ENCODE data around the gene ZMIZ1.

ZMIZ1 gene

DNA sequence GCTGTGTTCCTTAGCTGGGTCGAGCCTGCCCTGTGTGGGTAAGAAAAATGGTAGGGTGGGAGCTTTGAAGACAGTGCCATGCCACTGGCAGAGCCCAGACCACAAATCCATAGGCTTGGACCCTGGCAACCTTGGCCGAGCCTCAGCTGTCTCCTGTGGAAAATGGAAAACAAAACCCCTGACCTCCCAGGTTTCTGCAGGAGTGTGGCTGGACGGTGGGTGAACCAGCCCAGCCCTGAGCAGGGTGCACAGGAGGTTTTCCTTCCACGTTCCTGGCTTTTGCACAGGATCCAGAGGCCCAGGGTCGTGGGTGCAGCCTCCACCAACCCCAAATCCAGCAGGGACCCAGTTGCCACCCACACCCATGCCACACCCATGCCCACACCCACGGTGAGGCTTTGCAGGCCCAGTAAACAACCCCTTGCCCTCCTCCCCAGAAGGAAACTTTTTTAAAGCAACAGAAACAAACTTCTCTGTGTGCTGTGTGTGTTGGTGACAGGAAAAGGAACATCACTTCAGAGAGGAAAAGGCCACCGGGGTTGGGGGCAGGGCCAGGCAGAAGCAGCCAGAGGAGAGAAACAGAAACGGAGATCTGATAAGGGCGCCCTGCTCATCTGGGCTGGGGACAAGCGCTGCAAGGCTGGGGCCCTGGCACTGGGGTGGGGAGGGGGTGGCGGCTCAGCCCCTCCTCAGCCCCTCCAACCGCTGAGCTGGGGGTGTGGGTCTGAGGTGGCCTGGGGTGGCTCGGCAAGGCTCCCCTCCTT, 20.7 kb upstream of the ZMIZ1 start:
- no peak for DNase-seq (ENCODE audit: low read depth in 2 of 2)
- TF ChIP-seq, protein P1, sequence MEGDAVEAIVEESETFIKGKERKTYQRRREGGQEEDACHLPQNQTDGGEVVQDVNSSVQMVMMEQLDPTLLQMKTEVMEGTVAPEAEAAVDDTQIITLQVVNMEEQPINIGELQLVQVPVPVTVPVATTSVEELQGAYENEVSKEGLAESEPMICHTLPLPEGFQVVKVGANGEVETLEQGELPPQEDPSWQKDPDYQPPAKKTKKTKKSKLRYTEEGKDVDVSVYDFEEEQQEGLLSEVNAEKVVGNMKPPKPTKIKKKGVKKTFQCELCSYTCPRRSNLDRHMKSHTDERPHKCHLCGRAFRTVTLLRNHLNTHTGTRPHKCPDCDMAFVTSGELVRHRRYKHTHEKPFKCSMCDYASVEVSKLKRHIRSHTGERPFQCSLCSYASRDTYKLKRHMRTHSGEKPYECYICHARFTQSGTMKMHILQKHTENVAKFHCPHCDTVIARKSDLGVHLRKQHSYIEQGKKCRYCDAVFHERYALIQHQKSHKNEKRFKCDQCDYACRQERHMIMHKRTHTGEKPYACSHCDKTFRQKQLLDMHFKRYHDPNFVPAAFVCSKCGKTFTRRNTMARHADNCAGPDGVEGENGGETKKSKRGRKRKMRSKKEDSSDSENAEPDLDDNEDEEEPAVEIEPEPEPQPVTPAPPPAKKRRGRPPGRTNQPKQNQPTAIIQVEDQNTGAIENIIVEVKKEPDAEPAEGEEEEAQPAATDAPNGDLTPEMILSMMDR (IDR thresholded peaks at IDR 0.05; ENCODE audit: low read depth, low read length) = no peak
- H3K4me3 ChIP-seq (replicated peaks in 1 of 2; ENCODE audit: low read depth in 2 of 2, low read length in 2 of 2) = no peak overlapping the region

DNA sequence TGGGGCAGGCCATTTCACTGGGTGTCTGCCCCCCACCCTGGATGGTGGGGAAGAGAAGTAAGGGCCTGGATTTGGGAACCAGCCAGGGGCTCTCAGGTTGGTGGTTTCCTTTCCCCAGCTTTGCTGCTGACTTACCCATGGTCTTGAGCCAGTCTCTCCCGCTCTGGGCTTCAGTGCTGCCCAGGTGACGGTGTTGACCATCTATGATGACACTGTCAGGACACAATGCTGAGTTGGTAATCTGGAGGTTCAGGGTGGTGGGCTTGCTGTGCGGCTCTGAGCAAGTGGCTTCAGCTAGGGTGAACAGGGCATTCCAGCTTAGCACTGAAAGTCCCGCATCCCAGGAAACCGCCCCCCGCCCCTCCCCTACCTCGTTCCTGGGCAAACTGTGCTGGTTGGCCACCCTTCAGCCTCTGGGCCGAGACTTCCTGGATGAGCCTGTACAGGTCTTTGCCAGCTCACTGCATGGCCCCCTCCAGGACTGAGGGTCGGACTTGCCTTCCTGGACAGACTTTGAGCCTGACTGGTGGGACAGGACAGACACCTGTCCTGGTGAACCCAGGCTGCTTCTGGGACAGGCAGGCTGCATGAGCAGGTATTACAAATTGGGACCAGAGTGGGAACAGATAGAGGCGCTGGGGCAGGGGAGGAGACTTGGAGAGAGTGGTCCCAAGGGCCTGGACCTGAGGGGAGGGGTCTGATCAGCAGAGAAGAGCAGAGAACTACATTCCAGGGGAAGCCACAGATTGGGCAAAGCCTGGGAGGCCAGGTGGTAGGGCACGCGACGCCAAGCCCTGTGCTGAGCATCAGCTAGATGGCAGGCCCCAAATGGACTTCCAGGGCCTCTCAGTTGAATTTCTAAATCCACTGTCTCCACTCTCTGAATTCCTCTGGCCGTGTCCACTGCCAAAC, 19.9 kb upstream of the ZMIZ1 start:
- no peak overlapping the region for H3K4me3 ChIP-seq (replicated peaks in 1 of 2; ENCODE audit: low read depth in 2 of 2, low read length in 2 of 2)
- no peak for DNase-seq (ENCODE audit: low read depth in 2 of 2)
- TF ChIP-seq, protein P1 (IDR thresholded peaks at IDR 0.05; ENCODE audit: low read depth, low read length) = no peak

DNA sequence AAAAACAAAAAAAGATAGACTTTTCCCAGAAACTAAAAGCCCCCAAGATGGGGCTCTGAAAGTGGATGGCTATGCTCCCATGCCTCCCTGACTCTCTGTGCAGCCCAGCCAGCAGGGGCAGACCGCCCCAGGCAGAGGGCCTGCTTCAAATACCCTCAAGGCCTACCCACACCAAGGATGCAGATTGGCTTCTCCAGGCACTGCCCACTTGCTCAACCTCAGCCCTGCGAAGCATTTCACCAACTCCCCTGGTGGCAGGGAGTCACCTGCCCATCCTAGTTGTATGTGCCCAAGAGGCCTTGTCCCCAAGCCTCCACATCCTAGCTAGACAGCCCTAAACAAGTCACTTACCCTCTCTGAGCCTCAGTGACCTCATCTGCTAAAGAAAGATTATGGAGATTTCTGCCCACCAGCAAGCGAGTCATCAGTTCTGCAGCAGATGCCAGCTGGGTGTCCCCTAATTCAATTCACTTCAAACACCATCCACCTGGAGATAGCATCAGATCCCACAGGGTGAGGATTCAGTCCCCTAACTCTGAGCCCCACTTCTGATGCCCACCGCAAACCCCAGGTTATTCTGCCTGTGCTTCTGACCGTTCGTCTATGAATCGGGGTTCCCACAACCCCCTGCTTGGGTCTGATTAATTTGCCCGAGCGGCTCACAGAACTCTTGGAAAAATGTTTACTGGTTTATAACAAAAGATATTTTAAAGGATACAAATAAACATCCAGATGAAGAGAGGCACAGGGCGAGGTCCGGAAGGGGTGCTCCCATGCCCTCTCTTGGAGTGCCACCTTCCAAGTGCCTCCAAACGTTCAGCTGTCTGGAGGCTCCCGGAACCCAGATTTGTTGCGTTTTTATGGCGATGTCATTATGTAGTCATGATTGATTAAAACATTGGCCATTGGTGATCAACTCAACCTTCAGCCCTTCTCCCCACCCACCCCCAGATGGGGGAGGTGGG, 18.6 kb upstream of the ZMIZ1 start:
- DNase-seq (ENCODE audit: low read depth in 2 of 2) = peak in 1 of 2 donors; percentile 8
- TF ChIP-seq, protein P1 (IDR thresholded peaks at IDR 0.05; ENCODE audit: low read depth, low read length) = no peak
- H3K4me3 ChIP-seq (replicated peaks in 1 of 2; ENCODE audit: low read depth in 2 of 2, low read length in 2 of 2) = no peak overlapping the region

DNA sequence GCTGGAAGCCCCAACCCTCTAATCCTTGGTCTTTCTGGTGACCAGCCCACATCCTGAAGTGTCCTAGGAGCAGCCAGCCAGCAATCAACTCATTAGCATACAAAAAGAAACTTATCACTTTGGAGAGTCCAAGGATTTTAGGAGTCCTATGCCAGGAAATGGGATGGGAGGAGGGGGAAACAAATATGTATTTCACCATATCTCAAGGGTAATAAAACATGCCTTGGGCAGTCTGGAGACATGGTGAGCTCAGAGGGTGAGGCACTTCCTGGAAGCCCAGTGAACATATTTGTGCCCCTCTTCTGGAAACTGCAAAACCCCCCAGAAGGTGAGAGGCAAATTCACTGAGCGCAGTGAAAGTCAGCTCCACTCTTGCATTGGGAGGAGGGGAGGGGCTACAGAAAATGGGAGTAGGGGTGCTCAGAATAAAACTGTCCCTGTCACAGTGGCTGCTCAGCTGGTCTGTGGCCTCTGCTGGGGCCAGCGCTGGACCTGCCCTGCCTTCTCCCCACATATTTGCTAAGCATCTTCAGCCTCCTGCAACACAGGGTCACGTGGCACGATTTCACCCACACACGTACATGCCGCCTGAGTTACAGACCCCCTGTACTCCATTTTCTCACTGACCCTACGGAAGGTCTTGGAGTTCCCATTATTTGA, 17.7 kb upstream of the ZMIZ1 start:
- DNase-seq (ENCODE audit: low read depth in 2 of 2) = peak; percentile 20 to 72
- H3K4me3 ChIP-seq (replicated peaks in 1 of 2; ENCODE audit: low read depth in 2 of 2, low read length in 2 of 2) = no peak overlapping the region
- TF ChIP-seq, protein P1 (IDR thresholded peaks at IDR 0.05; ENCODE audit: low read depth, low read length) = no peak

DNA sequence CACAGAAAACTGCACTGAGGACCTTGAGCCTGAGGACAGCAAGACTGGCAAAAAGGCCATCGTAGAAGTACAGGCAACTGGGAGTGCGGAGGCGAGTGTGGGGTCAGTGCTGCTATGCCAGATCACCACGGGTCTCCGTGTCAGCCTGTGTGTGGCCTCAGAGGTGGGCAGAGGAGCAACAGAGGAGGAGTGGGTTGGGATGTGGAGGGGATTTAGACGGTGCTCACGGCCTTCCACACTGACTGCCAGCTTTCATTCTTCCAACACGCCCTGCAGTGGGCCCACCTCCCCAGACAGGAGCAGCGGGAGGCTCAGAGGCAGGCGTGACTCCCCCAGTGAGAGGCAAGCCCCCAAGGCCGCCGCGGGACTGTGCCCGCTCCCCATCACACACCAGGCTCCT, 17.0 kb upstream of the ZMIZ1 start:
- TF ChIP-seq, protein P1 (IDR thresholded peaks at IDR 0.05; ENCODE audit: low read depth, low read length) = no peak
- DNase-seq (ENCODE audit: low read depth in 2 of 2) = no peak

More for the DNA sequence above, 17.0 kb upstream of the ZMIZ1 start:
- no peak overlapping the region for H3K4me3 ChIP-seq (replicated peaks in 1 of 2; ENCODE audit: low read depth in 2 of 2, low read length in 2 of 2)

Data from cardiac fibroblast (primary cell).